Measurements from ENCODE around the gene INTS3.

GRCh38 chr1:153793261-153793972 is 65.6 kb downstream of the INTS3 start:
- TF ChIP-seq NFIC (IDR thresholded peaks at IDR 0.05) (no peak), JUN (IDR thresholded peaks at IDR 0.05; ENCODE audit: borderline replicate concordance, low read depth, low read length) (no peak), JUN (CRISPR knock-in tag; IDR thresholded peaks at IDR 0.05; ENCODE audit: borderline replicate concordance) (no peak)

Measured in K562 (cell line).